ENCODE data around the gene AK4.

The AK4 gene

GRCh38 chr1:65190229-65190628, 42.2 kb downstream of the AK4 start:
- H3K79me2 ChIP-seq (ENCODE audit: insufficient read depth, low read length): no peaks in the 10 kb centered on the region
- no peak overlapping the region for H3K4me3 ChIP-seq (ENCODE audit: low read depth in 1 of 2, low read length in 2 of 2)
- ATAC-seq (ENCODE audit: insufficient read depth, low read depth) (no peak), DNase-seq (no peak)
- no peaks in the 10 kb centered on the region for H3K4me1 ChIP-seq (ENCODE audit: insufficient read depth, low read length)
- H3K9ac ChIP-seq (ENCODE audit: low read depth, low read length): no peak overlapping the region
- no peaks in the 10 kb centered on the region for H3K9me3 ChIP-seq (ENCODE audit: insufficient read depth, low read length, severe bottlenecking)
- no peak overlapping the region for H2AFZ ChIP-seq (ENCODE audit: low read depth, low read length)
- H3K27ac ChIP-seq (ENCODE audit: low read length): no peak overlapping the region
- no peaks in the 10 kb centered on the region for H4K20me1 ChIP-seq (ENCODE audit: insufficient read depth, low read length)
- H3K4me2 ChIP-seq (ENCODE audit: insufficient read depth, low read length): no peak overlapping the region
- no peak for TF ChIP-seq EZH2 (IDR thresholded peaks at IDR 0.05; ENCODE audit: borderline replicate concordance, low read depth, low read length, severe bottlenecking)
- TF ChIP-seq CTCF (IDR thresholded peaks at IDR 0.05; ENCODE audit: borderline replicate concordance, extremely low read depth, low read length, poor library complexity, severe bottlenecking): no peak
- no peaks in the 10 kb centered on the region for H3K36me3 ChIP-seq (ENCODE audit: insufficient read depth, low read length)
- no peaks in the 10 kb centered on the region for H3K27me3 ChIP-seq (ENCODE audit: insufficient read depth, low read length, poor library complexity)

GRCh38 chr1:65193129-65193695, 45.2 kb downstream of the AK4 start:
- no peak overlapping the region for H3K4me2 ChIP-seq (ENCODE audit: insufficient read depth, low read length)
- DNase-seq (no peak), ATAC-seq (ENCODE audit: insufficient read depth, low read depth) (no peak)
- no peak overlapping the region for H3K9ac ChIP-seq (ENCODE audit: low read depth, low read length)
- H3K4me1 ChIP-seq (ENCODE audit: insufficient read depth, low read length): no peaks in the 10 kb centered on the region
- no peak for TF ChIP-seq CTCF (IDR thresholded peaks at IDR 0.05; ENCODE audit: borderline replicate concordance, extremely low read depth, low read length, poor library complexity, severe bottlenecking)
- no peak for TF ChIP-seq EZH2 (IDR thresholded peaks at IDR 0.05; ENCODE audit: borderline replicate concordance, low read depth, low read length, severe bottlenecking)
- H3K79me2 ChIP-seq (ENCODE audit: insufficient read depth, low read length): no peaks in the 10 kb centered on the region
- no peaks in the 10 kb centered on the region for H3K9me3 ChIP-seq (ENCODE audit: insufficient read depth, low read length, severe bottlenecking)
- no peaks in the 10 kb centered on the region for H4K20me1 ChIP-seq (ENCODE audit: insufficient read depth, low read length)
- H3K27me3 ChIP-seq (ENCODE audit: insufficient read depth, low read length, poor library complexity): no peaks in the 10 kb centered on the region
- H3K27ac ChIP-seq (ENCODE audit: low read length): no peak overlapping the region
- H2AFZ ChIP-seq (ENCODE audit: low read depth, low read length): no peak overlapping the region
- no peak overlapping the region for H3K4me3 ChIP-seq (ENCODE audit: low read depth in 1 of 2, low read length in 2 of 2)
- H3K36me3 ChIP-seq (ENCODE audit: insufficient read depth, low read length): no peaks in the 10 kb centered on the region

- ATAC-seq (ENCODE audit: insufficient read depth, low read depth) (no peak), DNase-seq (no peak)
- Histone ChIP-seq H3K36me3 (ENCODE audit: insufficient read depth, low read length) (no peaks in the 10 kb centered on the region), H3K4me3 (ENCODE audit: low read depth in 1 of 2, low read length in 2 of 2) (no peak overlapping the region), H3K9ac (ENCODE audit: low read depth, low read length) (no peak overlapping the region), H2AFZ (ENCODE audit: low read depth, low read length) (no peak overlapping the region), H3K4me1 (ENCODE audit: insufficient read depth, low read length) (no peaks in the 10 kb centered on the region), H3K9me3 (ENCODE audit: insufficient read depth, low read length, severe bottlenecking) (no peaks in the 10 kb centered on the region), H3K79me2 (ENCODE audit: insufficient read depth, low read length) (no peaks in the 10 kb centered on the region), H3K4me2 (ENCODE audit: insufficient read depth, low read length) (no peak overlapping the region), H4K20me1 (ENCODE audit: insufficient read depth, low read length) (no peaks in the 10 kb centered on the region), H3K27me3 (ENCODE audit: insufficient read depth, low read length, poor library complexity) (no peaks in the 10 kb centered on the region), H3K27ac (ENCODE audit: low read length) (no peak overlapping the region)
- no peak for TF ChIP-seq EZH2 (IDR thresholded peaks at IDR 0.05; ENCODE audit: borderline replicate concordance, low read depth, low read length, severe bottlenecking)
- no peak for TF ChIP-seq CTCF (IDR thresholded peaks at IDR 0.05; ENCODE audit: borderline replicate concordance, extremely low read depth, low read length, poor library complexity, severe bottlenecking)
Observed at GRCh38 chr1:65195495-65196417, 47.8 kb downstream of the AK4 start.

All from DND-41 (cell line).